Measurements from ENCODE around the gene C1QTNF7. TPM values are rescaled to one million over a fixed set of nuclear protein-coding genes. Genes with fewer than 3 reads are reported as not detected.
A peak's percentile ranks its signal among the peaks of the same experiment; 100 is the strongest.

C1QTNF7 gene
- total RNA-seq, 1 donor from 2014 or later, result 12.0 TPM

GRCh38 chr4:15469402-15470127, 41.7 kb downstream of the C1QTNF7 start, which contains the start of gene CC2D2A:
Gene CC2D2A, plus strand, starts transcription at chr4:15469882. Its CDS starts 6,051 bp downstream, at chr4:15475933.
- peaks cover 28% of the 10 kb centered on the region for H3K4me1 ChIP-seq
- H3K36me3 ChIP-seq, result no peaks in the 10 kb centered on the region
- intact Hi-C loops (cut with DNase I), result loop anchor here (10.0 kb wide), 1 partner anchor 185 kb away; the partner anchor contains the start of gene FBXL5
- peak within 1 kb of the TSS; percentile 42 for H3K27ac ChIP-seq
- DNase-seq (ENCODE audit: extremely low spot score in 2 of 2), result no peak
- TF ChIP-seq POLR2AphosphoS5 (IDR thresholded peaks at IDR 0.05; ENCODE audit: insufficient read depth in 1 of 2, low read depth in 1 of 2) (peak in 1 of 2 donors; percentile 31), POLR2A (IDR thresholded peaks at IDR 0.05) (no peak)
- H3K9me3 ChIP-seq, result no peaks in the 10 kb centered on the region
- H3K4me3 ChIP-seq, result peak within 1 kb of the TSS; percentile 43 to 51
- H3K27me3 ChIP-seq, result no peaks in the 10 kb centered on the region

DNA sequence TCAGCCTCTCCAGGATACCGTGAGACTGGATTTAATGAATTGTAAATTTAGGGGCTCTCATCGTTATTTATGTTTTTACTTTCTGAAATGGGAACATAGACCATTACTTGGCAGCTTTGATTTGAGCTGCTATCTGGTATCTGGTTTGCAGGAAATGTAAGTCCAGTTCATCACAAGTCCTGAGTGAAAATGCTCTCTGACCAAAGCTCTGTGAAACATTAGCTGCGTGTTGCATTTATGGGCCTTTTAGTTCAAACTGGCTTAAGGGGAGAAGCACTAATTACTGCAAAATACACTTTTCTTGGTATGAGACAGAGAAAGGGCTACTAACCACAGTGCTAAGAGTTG, 42.3 kb downstream of the C1QTNF7 start:
- H3K4me3 ChIP-seq, result peak overlapping the region; percentile 43 to 51
- H3K4me1 ChIP-seq, result peaks cover 28% of the 10 kb centered on the region
- H3K36me3 ChIP-seq, result no peaks in the 10 kb centered on the region
- H3K9me3 ChIP-seq, result no peaks in the 10 kb centered on the region
- TF ChIP-seq CTCF (IDR thresholded peaks at IDR 0.05) (no peak), POLR2AphosphoS5 (IDR thresholded peaks at IDR 0.05; ENCODE audit: insufficient read depth in 1 of 2, low read depth in 1 of 2) (no peak), POLR2A (IDR thresholded peaks at IDR 0.05) (no peak)
- intact Hi-C loops (cut with DNase I), result loop anchor here (10.0 kb wide), 1 partner anchor 185 kb away; the partner anchor contains the start of gene FBXL5
- H3K27me3 ChIP-seq, result no peaks in the 10 kb centered on the region
- H3K27ac ChIP-seq, result peak overlapping the region; percentile 42
- DNase-seq (ENCODE audit: extremely low spot score in 2 of 2), result no peak

GRCh38 chr4:15476396-15476795, 48.6 kb downstream of the C1QTNF7 start:
- TF ChIP-seq CTCF (IDR thresholded peaks at IDR 0.05), result no peak
- TF ChIP-seq POLR2A (IDR thresholded peaks at IDR 0.05), result no peak
- no peak for TF ChIP-seq POLR2AphosphoS5 (IDR thresholded peaks at IDR 0.05; ENCODE audit: insufficient read depth in 1 of 2, low read depth in 1 of 2)
- intact Hi-C loops (cut with DNase I), result loop anchor here (10.0 kb wide), 1 partner anchor 178 kb away; the partner anchor contains the start of gene FBXL5

DNA sequence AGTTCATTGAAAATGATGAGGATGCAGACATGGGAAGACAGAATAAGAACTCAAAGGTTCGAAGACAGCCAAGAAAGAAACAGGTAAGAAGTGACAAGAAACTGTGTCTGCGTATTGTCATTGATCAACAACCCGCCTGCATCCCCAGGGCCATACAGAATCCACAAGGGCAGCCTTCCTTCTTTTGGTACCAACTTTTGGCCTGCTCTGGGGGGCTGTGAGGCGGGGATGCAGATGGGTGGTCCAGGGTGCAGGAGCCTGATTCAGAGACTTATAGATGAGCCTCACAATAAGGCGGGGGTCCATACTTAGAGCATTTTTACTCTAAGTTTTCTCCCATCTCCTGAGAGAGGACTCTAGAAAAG, 50.9 kb downstream of the C1QTNF7 start:
- Histone ChIP-seq H3K9me3 (no peaks in the 10 kb centered on the region), H3K27me3 (no peaks in the 10 kb centered on the region), H3K36me3 (no peaks in the 10 kb centered on the region), H3K4me3 (no peak overlapping the region), H3K4me1 (peaks cover 18% of the 10 kb centered on the region), H3K27ac (peak overlapping the region; percentile 91)
- TF ChIP-seq CTCF (IDR thresholded peaks at IDR 0.05), result no peak
- no peak for TF ChIP-seq POLR2A (IDR thresholded peaks at IDR 0.05)
- no peak for TF ChIP-seq POLR2AphosphoS5 (IDR thresholded peaks at IDR 0.05; ENCODE audit: insufficient read depth in 1 of 2, low read depth in 1 of 2)
- DNase-seq (ENCODE audit: extremely low spot score in 2 of 2), result no peak
- intact Hi-C loops (cut with DNase I), result loop anchor here (10.0 kb wide), 1 partner anchor 176 kb away; the partner anchor contains the start of gene FBXL5

More at GRCh38 chr4:15476396-15476795, 48.6 kb downstream of the C1QTNF7 start:
- Histone ChIP-seq H3K4me1 (peaks cover 20% of the 10 kb centered on the region), H3K27ac (no peak overlapping the region), H3K36me3 (no peaks in the 10 kb centered on the region), H3K4me3 (no peak overlapping the region), H3K27me3 (no peaks in the 10 kb centered on the region), H3K9me3 (no peaks in the 10 kb centered on the region)
- DNase-seq (ENCODE audit: extremely low spot score in 2 of 2), result no peak

GRCh38 chr4:15479089-15479912, 51.5 kb downstream of the C1QTNF7 start:
- DNase-seq (ENCODE audit: extremely low spot score in 2 of 2), result no peak

More at GRCh38 chr4:15479089-15479912, 51.5 kb downstream of the C1QTNF7 start:
- Histone ChIP-seq H3K27ac (peak overlapping the region; percentile 91), H3K4me3 (peak overlapping the region; percentile 43 to 51), H3K36me3 (no peaks in the 10 kb centered on the region), H3K4me1 (peaks cover 18% of the 10 kb centered on the region), H3K27me3 (no peaks in the 10 kb centered on the region), H3K9me3 (no peaks in the 10 kb centered on the region)
- TF ChIP-seq POLR2AphosphoS5 (IDR thresholded peaks at IDR 0.05; ENCODE audit: insufficient read depth in 1 of 2, low read depth in 1 of 2) (peak; percentile 30 to 65), POLR2A (IDR thresholded peaks at IDR 0.05) (no peak), CTCF (IDR thresholded peaks at IDR 0.05) (peak; percentile 19 to 60 (median 53))
- intact Hi-C loops (cut with DNase I), result loop anchor here (10.0 kb wide), 1 partner anchor 176 kb away; the partner anchor contains the start of gene FBXL5

Data from vagina (tissue), 2 donors.